ENCODE data around the gene NPL. TPM values are rescaled to one million over a fixed set of nuclear protein-coding genes. Genes with fewer than 3 reads are reported as not detected.

Gene NPL
- total RNA-seq, 4 donors from 2014 or later: 11.0 to 21.8 (median 16.8) TPM

DNA sequence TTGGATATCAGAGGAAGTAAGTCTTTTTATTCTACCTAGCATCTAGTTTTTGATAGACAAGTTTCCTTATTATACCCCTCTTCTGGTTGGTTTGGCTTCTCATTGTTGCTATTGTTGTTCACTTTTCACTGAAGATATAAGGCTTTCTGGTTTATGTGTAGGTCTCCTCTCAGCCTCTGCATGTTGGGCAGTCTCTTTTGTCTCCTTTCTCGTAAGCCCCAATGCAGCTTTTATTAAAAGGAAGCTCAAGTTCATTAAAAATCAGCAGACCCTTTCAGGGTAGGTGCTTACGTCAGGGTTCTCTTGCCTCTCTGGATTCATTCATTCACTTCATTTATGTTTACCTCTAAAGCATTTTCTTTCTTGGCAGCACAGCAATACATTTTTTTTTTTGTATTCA, 44.8 kb downstream of the NPL start:
- TF ChIP-seq, protein P1, sequence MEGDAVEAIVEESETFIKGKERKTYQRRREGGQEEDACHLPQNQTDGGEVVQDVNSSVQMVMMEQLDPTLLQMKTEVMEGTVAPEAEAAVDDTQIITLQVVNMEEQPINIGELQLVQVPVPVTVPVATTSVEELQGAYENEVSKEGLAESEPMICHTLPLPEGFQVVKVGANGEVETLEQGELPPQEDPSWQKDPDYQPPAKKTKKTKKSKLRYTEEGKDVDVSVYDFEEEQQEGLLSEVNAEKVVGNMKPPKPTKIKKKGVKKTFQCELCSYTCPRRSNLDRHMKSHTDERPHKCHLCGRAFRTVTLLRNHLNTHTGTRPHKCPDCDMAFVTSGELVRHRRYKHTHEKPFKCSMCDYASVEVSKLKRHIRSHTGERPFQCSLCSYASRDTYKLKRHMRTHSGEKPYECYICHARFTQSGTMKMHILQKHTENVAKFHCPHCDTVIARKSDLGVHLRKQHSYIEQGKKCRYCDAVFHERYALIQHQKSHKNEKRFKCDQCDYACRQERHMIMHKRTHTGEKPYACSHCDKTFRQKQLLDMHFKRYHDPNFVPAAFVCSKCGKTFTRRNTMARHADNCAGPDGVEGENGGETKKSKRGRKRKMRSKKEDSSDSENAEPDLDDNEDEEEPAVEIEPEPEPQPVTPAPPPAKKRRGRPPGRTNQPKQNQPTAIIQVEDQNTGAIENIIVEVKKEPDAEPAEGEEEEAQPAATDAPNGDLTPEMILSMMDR (IDR thresholded peaks at IDR 0.05): no peak
- no peak for TF ChIP-seq POLR2AphosphoS5 (IDR thresholded peaks at IDR 0.05)
- no peak for TF ChIP-seq EP300 (IDR thresholded peaks at IDR 0.05)
- TF ChIP-seq POLR2A (IDR thresholded peaks at IDR 0.05): no peak
- no peaks in the 10 kb centered on the region for H3K27me3 ChIP-seq
- peaks cover 3% of the 10 kb centered on the region for H3K36me3 ChIP-seq
- H3K4me3 ChIP-seq: no peak overlapping the region
- WGBS: 97% methylated on average over 2 of the region's 2 CpGs
- peaks cover 5% of the 10 kb centered on the region for H3K4me1 ChIP-seq
- no peaks in the 10 kb centered on the region for H3K9me3 ChIP-seq
- DNase-seq (ENCODE audit: low spot score in 2 of 2): no peak
- H3K27ac ChIP-seq: no peak overlapping the region

DNA sequence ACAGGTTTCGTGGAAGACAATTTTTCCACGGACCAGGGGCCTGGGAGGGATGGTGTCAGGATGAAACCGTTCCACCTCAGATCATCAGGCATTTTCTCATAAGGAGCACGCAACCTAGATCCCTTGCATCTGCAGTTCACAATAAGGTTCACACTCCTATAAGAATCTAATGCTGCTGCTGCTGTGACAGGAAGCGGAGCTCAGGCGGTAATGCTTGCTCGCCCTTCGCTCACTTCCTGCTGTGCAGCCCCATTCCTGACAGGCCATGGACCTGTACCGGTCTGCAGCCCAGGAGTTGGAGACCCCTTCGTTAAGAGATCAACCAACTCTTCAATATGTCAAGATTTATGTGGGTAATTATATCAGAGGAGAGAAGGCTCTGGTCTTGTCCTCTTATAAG, 46.2 kb downstream of the NPL start:
- H3K4me3 ChIP-seq: no peak overlapping the region
- no peaks in the 10 kb centered on the region for H3K9me3 ChIP-seq

DNA sequence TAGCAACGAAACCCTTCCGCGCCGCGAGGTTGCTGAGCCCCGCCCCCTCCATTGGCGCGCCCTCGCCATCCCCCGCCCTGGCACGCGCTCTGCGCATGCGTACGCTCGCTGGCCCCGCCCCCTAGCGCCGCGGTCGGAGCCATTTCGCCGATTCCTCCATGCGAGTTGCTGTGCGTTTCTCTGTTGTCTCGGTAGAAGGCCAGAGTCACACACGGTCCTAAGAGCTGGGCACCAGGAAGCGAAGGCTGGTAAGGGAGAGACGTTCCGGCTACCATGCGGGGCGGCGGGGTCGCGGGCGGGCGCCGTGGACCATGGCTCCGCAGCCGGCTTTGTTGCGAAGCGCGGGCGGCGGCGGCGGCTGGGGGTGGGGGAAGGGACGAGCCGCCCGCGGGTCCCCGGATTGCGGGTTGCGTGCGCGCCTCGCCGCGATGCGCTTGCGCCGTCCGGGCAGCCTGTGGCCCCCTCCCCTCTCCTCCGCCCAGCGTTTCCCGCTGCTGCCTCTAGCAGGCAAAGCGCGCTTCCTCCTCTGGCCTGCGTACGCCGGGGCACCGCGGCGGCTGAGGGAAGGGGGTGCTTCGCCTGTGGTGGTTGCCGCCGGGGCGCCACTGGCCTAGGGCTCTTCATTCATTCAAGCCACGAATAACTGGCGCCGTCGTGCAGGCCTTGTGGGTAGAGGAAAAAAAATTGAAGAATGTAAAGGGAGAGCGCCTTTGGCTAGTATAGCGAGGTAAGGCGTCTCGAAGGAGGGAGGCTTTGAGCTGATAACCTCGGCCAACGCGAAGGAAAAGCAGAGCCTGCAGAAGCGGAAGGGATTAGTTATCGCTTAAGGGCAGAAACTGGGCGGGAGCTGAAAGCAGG, 49.9 kb downstream of the NPL start, which contains the start of gene DHX9:
Gene DHX9 (plus strand): TSS at position 139 of the 858 bp plus-strand sequence. CDS start 3,220 bp downstream, outside the sequence.
- TF ChIP-seq EP300 (IDR thresholded peaks at IDR 0.05) (no peak), POLR2AphosphoS5 (IDR thresholded peaks at IDR 0.05) (peak; percentile 72 to 98 (median 93)), POLR2A (IDR thresholded peaks at IDR 0.05) (peak; percentile 79 to 92)
- TF ChIP-seq, protein P1 (IDR thresholded peaks at IDR 0.05): no peak
- Histone ChIP-seq H3K36me3 (peaks cover 10% of the 10 kb centered on the region), H3K4me3 (peak within 1 kb of the TSS; percentile 79), H3K4me1 (peaks cover 32% of the 10 kb centered on the region), H3K9me3 (no peaks in the 10 kb centered on the region), H3K27me3 (no peaks in the 10 kb centered on the region), H3K27ac (peak within 1 kb of the TSS; percentile 96)
- WGBS: 3% methylated on average over 35 of the region's 92 CpGs
- peak; percentile 97 for DNase-seq (ENCODE audit: low spot score in 2 of 2)

More for the DNA sequence above, 46.2 kb downstream of the NPL start:
- no peak for DNase-seq (ENCODE audit: low spot score in 2 of 2)
- 89% methylated on average over 10 of the region's 10 CpGs for WGBS
- Histone ChIP-seq H3K27me3 (no peaks in the 10 kb centered on the region), H3K4me1 (peaks cover 11% of the 10 kb centered on the region), H3K36me3 (peaks cover 3% of the 10 kb centered on the region), H3K27ac (no peak overlapping the region)
- TF ChIP-seq EP300 (IDR thresholded peaks at IDR 0.05): no peak
- TF ChIP-seq, protein P1 (IDR thresholded peaks at IDR 0.05): no peak
- no peak for TF ChIP-seq POLR2AphosphoS5 (IDR thresholded peaks at IDR 0.05)
- TF ChIP-seq POLR2A (IDR thresholded peaks at IDR 0.05): no peak

DNA sequence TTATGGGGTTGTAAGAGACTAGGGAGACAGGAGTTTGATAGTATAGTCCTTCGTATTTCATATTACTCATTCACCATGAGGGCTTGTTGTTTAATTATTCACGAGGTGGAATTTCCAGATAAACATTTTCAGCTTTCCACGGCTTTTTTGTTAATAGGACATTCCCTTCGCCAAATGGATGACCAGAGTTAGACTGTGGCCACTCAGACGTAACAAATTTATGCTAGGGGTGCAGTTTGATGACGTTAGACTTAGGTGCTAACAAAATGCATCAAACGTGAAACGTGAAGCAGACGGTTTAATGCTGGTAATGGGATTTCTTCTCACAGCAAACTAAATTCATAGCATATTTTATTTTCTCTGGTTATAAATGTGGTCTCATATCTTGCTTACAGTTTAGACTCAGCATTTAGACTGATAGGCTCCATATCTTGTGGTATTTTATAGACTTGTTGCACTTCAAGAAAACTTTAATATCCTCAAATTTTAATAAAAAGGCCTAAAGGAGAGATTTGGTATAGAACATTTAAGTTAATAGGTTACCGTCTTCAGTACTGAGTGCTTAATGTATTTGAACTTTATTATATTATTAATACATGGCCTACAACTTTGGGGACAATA, 51.9 kb downstream of the NPL start:
- 40% methylated on average over 10 of the region's 10 CpGs for WGBS
- TF ChIP-seq, protein P1 (IDR thresholded peaks at IDR 0.05): no peak
- no peak for TF ChIP-seq EP300 (IDR thresholded peaks at IDR 0.05)
- TF ChIP-seq POLR2AphosphoS5 (IDR thresholded peaks at IDR 0.05): no peak
- no peak for TF ChIP-seq POLR2A (IDR thresholded peaks at IDR 0.05)
- no peak overlapping the region for H3K27ac ChIP-seq
- DNase-seq (ENCODE audit: low spot score in 2 of 2): no peak
- H3K36me3 ChIP-seq: peaks cover 24% of the 10 kb centered on the region
- H3K9me3 ChIP-seq: no peaks in the 10 kb centered on the region
- H3K4me3 ChIP-seq: peak overlapping the region; percentile 79
- H3K27me3 ChIP-seq: no peaks in the 10 kb centered on the region
- peaks cover 32% of the 10 kb centered on the region for H3K4me1 ChIP-seq

DNA sequence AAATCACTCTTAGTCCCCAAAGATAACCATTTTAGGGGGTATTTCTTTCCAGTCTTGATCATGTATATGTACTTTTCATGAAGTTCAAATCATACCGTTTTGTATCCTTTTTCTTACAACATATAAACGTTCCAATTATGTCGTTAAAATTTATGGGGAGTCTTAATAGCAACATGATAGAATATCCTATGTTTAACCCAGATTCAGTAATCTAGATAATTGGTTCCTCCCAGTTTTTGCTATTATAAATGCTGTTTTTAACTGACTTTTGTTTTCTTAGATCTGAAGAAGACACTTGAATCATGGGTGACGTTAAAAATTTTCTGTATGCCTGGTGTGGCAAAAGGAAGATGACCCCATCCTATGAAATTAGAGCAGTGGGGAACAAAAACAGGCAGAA, 52.7 kb downstream of the NPL start:
- no peak for TF ChIP-seq POLR2AphosphoS5 (IDR thresholded peaks at IDR 0.05)
- TF ChIP-seq EP300 (IDR thresholded peaks at IDR 0.05): no peak
- no peaks in the 10 kb centered on the region for H3K27me3 ChIP-seq
- H3K4me1 ChIP-seq: peaks cover 32% of the 10 kb centered on the region
- H3K27ac ChIP-seq: no peak overlapping the region
- H3K4me3 ChIP-seq: no peak overlapping the region
- 29% methylated on average over 4 of the region's 4 CpGs for WGBS
- no peak for DNase-seq (ENCODE audit: low spot score in 2 of 2)
- no peaks in the 10 kb centered on the region for H3K9me3 ChIP-seq
- peaks cover 24% of the 10 kb centered on the region for H3K36me3 ChIP-seq
